ENCODE measurements around the gene ARHGEF12.

ARHGEF12 gene

DNA sequence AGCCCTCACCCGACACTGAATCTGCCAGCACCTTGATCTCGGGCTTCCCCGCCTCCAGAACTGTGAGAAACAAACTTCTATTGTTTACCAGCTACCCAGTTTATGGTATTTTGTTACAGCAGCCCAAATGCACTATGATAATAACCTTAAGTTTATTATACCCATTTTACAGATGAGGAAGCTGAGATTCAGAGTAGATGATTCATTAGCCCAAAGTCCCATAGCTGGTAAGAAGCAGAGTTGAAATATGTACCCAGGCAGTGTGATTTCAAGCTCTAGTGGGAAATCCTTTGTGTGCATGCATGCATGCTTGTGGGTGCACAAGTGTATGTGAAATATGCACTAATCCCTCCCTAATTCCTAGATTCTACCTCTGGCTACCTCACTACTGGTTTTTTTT lies 183.3 kb downstream of the ARHGEF12 start:
- Histone ChIP-seq H3K4me3 (IDR thresholded peaks at IDR 0.05; ENCODE audit: insufficient read depth, low read depth, low read length) (no peak overlapping the region), H3K9ac (no peak overlapping the region), H3K27ac (no peak overlapping the region), H3K79me2 (ENCODE audit: insufficient read depth, low read depth) (no peaks in the 10 kb centered on the region), H4K20me1 (ENCODE audit: insufficient read depth) (no peaks in the 10 kb centered on the region), H3K27me3 (ENCODE audit: insufficient read depth, low read depth) (no peaks in the 10 kb centered on the region), H3K4me2 (no peak overlapping the region), H3K36me3 (ENCODE audit: insufficient read depth) (no peaks in the 10 kb centered on the region), H3K4me1 (ENCODE audit: low read depth, poor library complexity, severe bottlenecking) (no peaks in the 10 kb centered on the region), H2AFZ (ENCODE audit: low read depth) (no peak overlapping the region)
- no peak for TF ChIP-seq CTCF (conservative IDR thresholded peaks at IDR 0.05; ENCODE audit: low read depth, low read length)

GRCh38 chr11:120520091-120520822 lies 184.0 kb downstream of the ARHGEF12 start:
- Histone ChIP-seq H3K9ac (no peak overlapping the region), H3K4me1 (ENCODE audit: low read depth, poor library complexity, severe bottlenecking) (no peaks in the 10 kb centered on the region), H3K4me2 (no peak overlapping the region), H3K4me3 (IDR thresholded peaks at IDR 0.05; ENCODE audit: insufficient read depth, low read depth, low read length) (no peak overlapping the region), H3K27me3 (ENCODE audit: insufficient read depth, low read depth) (no peaks in the 10 kb centered on the region), H2AFZ (ENCODE audit: low read depth) (no peak overlapping the region), H3K36me3 (ENCODE audit: insufficient read depth) (no peaks in the 10 kb centered on the region), H3K79me2 (ENCODE audit: insufficient read depth, low read depth) (no peaks in the 10 kb centered on the region), H4K20me1 (ENCODE audit: insufficient read depth) (no peaks in the 10 kb centered on the region), H3K27ac (no peak overlapping the region)
- TF ChIP-seq CTCF (conservative IDR thresholded peaks at IDR 0.05; ENCODE audit: low read depth, low read length): no peak

DNA sequence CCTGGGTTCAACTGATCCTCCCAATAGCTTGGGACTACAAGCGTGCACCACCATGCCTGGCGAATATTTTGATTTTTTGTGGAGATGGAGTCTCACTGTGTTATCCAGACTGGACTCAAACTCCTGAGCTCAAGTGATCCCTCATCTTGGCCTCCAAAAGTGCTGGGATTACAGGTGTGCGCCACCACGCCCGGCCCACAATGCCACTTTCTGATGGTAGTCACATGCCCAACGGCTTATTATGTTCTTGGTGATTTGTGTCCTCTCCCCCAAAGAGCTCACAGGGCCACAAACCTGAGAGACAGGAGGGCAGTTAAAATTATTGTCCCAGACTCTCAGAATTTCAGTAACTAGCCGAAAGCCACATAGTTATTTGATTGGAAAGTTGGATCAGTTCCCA lies 185.0 kb downstream of the ARHGEF12 start:
- TF ChIP-seq CTCF (conservative IDR thresholded peaks at IDR 0.05; ENCODE audit: low read depth, low read length): no peak
- H3K9ac ChIP-seq: no peak overlapping the region
- no peak overlapping the region for H2AFZ ChIP-seq (ENCODE audit: low read depth)
- no peaks in the 10 kb centered on the region for H3K36me3 ChIP-seq (ENCODE audit: insufficient read depth)
- H3K4me1 ChIP-seq (ENCODE audit: low read depth, poor library complexity, severe bottlenecking): no peaks in the 10 kb centered on the region
- H3K27me3 ChIP-seq (ENCODE audit: insufficient read depth, low read depth): no peaks in the 10 kb centered on the region
- H3K4me2 ChIP-seq: no peak overlapping the region
- H3K4me3 ChIP-seq (IDR thresholded peaks at IDR 0.05; ENCODE audit: insufficient read depth, low read depth, low read length): no peak overlapping the region
- H4K20me1 ChIP-seq (ENCODE audit: insufficient read depth): no peaks in the 10 kb centered on the region
- H3K79me2 ChIP-seq (ENCODE audit: insufficient read depth, low read depth): no peaks in the 10 kb centered on the region
- no peak overlapping the region for H3K27ac ChIP-seq

DNA sequence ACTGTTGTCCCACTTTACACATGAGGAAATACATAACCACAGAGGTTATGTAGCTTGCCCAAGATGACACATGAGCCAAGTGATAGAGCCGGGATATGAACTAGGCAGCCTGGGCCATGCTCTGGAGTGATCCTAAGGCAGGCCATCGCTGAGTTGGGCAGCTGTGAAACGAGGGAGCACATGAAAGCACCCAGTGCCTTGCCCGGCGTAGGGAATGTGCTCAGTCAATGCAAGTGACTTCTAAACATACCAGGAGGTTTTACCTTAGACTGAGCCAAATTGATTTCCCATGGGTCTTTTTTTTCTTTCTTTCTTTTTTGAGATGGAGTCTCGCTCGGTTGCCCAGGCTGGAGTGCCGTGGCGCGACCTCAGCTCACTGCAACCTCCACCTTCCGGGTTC lies 185.8 kb downstream of the ARHGEF12 start:
- no peaks in the 10 kb centered on the region for H3K79me2 ChIP-seq (ENCODE audit: insufficient read depth, low read depth)
- no peak overlapping the region for H2AFZ ChIP-seq (ENCODE audit: low read depth)
- no peak overlapping the region for H3K9ac ChIP-seq
- no peak overlapping the region for H3K4me3 ChIP-seq (IDR thresholded peaks at IDR 0.05; ENCODE audit: insufficient read depth, low read depth, low read length)
- H4K20me1 ChIP-seq (ENCODE audit: insufficient read depth): no peaks in the 10 kb centered on the region
- H3K27me3 ChIP-seq (ENCODE audit: insufficient read depth, low read depth): no peaks in the 10 kb centered on the region
- H3K36me3 ChIP-seq (ENCODE audit: insufficient read depth): no peaks in the 10 kb centered on the region
- no peak overlapping the region for H3K27ac ChIP-seq
- H3K4me1 ChIP-seq (ENCODE audit: low read depth, poor library complexity, severe bottlenecking): no peaks in the 10 kb centered on the region
- TF ChIP-seq CTCF (conservative IDR thresholded peaks at IDR 0.05; ENCODE audit: low read depth, low read length): no peak
- H3K4me2 ChIP-seq: no peak overlapping the region

Measured in KMS-11 (cell line).